ENCODE data around the gene GRPEL1. TPM values are rescaled to one million over a fixed set of nuclear protein-coding genes. Genes with fewer than 3 reads are reported as not detected.

Gene GRPEL1
- total and polyA plus RNA-seq, 2 of the 8 experiments (the other 6 are each of a cell fraction or from before 2014, with no cell fraction given), result 13.5 to 39.9 TPM

GRCh38 chr4:7014815-7015214 lies 53.0 kb downstream of the GRPEL1 start:
- no peak for FAIRE-seq
- Histone ChIP-seq H3K4me2 (ENCODE audit: insufficient read depth in 1 of 2, low read depth in 2 of 2, low read length in 2 of 2) (no peak overlapping the region), H3K79me1 (ENCODE audit: low read depth, low read length) (peaks cover 7% of the 10 kb centered on the region; the same call in 1 of the 2 replicates), H3K4ac (replicated peaks; ENCODE audit: insufficient read length, low read depth, low read length) (no peak overlapping the region), H2BK20ac (ENCODE audit: low read length) (no peak overlapping the region), H4K5ac (ENCODE audit: insufficient read length, low read depth, low read length) (no peak overlapping the region), H2BK5ac (ENCODE audit: low read depth, low read length) (no peak overlapping the region), H3K79me2 (ENCODE audit: control insufficient read depth in 1 of 2, insufficient read depth in 2 of 2, low read length in 2 of 2) (no peaks in the 10 kb centered on the region; a peak in 1 of 4 replicates), H2BK120ac (replicated peaks; ENCODE audit: low read depth, low read length) (no peak overlapping the region), H4K8ac (ENCODE audit: extremely low read depth, insufficient read depth, low read length) (no peak overlapping the region), H3K27ac (ENCODE audit: low read depth, low read length) (no peak overlapping the region), H3K56ac (replicated peaks; ENCODE audit: insufficient read length, low read depth, low read length) (no peak overlapping the region), H2AFZ (ENCODE audit: low read length) (no peak overlapping the region), H2BK12ac (ENCODE audit: low read depth, low read length) (no peak overlapping the region), H3K14ac (ENCODE audit: insufficient read length) (no peak overlapping the region), H3K18ac (ENCODE audit: extremely low read depth, low read length) (no peak overlapping the region), H4K91ac (replicated peaks; ENCODE audit: insufficient read length, low read length) (no peak overlapping the region), H2AK5ac (ENCODE audit: low read depth, low read length) (no peak overlapping the region), H3K4me3 (ENCODE audit: extremely low read depth in 1 of 4, insufficient read depth in 2 of 4, low read depth in 3 of 4, low read length in 4 of 4) (no peak overlapping the region), H3K4me1 (replicated peaks in 1 of 4; ENCODE audit: control insufficient read depth in 3 of 4, insufficient read depth in 4 of 4, low read length in 3 of 4) (no peaks in the 10 kb centered on the region; a peak in 1 of 7 replicates), H4K20me1 (replicated peaks in 1 of 2; ENCODE audit: control insufficient read depth in 1 of 2, insufficient read depth in 2 of 2, low read length in 2 of 2) (peaks cover 8 to 21% of the 10 kb centered on the region in 2 experiments), H3K23me2 (ENCODE audit: low read depth, low read length) (no peaks in the 10 kb centered on the region), H3K23ac (ENCODE audit: insufficient read length) (no peak overlapping the region), H3K9ac (replicated peaks in 1 of 4; ENCODE audit: extremely low read depth in 1 of 4, low read depth in 3 of 4, low read length in 3 of 4) (no peak overlapping the region), H3K36me3 (ENCODE audit: control insufficient read depth in 2 of 4, insufficient read depth in 4 of 4, low read length in 3 of 4) (peaks cover 5 to 45% (median 38%) of the 10 kb centered on the region in 4 experiments), H3K9me3 (ENCODE audit: insufficient read depth in 2 of 2, low read depth in 1 of 2, low read length in 1 of 2) (no peaks in the 10 kb centered on the region), H2BK15ac (ENCODE audit: low read length) (no peak overlapping the region), H3K27me3 (replicated peaks in 1 of 4; ENCODE audit: control insufficient read depth in 3 of 4, extremely low read depth in 1 of 4, insufficient read depth in 3 of 4, low read length in 3 of 4) (no peaks in the 10 kb centered on the region)
- DNase-seq (ENCODE audit: low read depth in 1 of 2, low spot score in 2 of 2), result no peak
- 90% methylated on average over 11 of the region's 12 CpGs; no CpG with 5 or more reads in 1 of the 2 experiments for WGBS, 2 experiments (ENCODE audit: extremely low coverage in 1 of 2, insufficient coverage in 1 of 2, insufficient read length in 1 of 2, insufficient replicate concordance in 2 of 2, low coverage in 1 of 2, low lambda C conversion rate in 2 of 2, missing lambda C conversion rate in 1 of 2)
- ChIA-PET CTCF (ENCODE audit: partially characterized antibody) (interaction anchor here (1.1 kb wide), 1 partner anchor 27 kb away, joined by 3 read pairs; no protein-coding TSS in a partner anchor), POLR2A (ENCODE audit: partially characterized antibody) (interaction anchor here (0.8 to 1.3 kb wide), 3 partner anchors 20 to 40 kb away, joined by 3 read pairs; no protein-coding TSS in a partner anchor)
- TF ChIP-seq POU5F1 (IDR thresholded peaks at IDR 0.05; ENCODE audit: low read depth, low read length) (no peak), SP2 (IDR thresholded peaks at IDR 0.05; ENCODE audit: low read length) (no peak), TEAD4 (IDR thresholded peaks at IDR 0.05; ENCODE audit: low read depth, low read length) (no peak), E2F6 (IDR thresholded peaks at IDR 0.05) (no peak), MAX (IDR thresholded peaks at IDR 0.05) (no peak), SRF (IDR thresholded peaks at IDR 0.05; ENCODE audit: low read depth, low read length) (no peak), RAD21 (IDR thresholded peaks at IDR 0.05 in 1 of 2, conservative IDR thresholded peaks at IDR 0.05 in 1 of 2; ENCODE audit: low read depth in 2 of 2, low read length in 2 of 2) (no peak), CEBPB (IDR thresholded peaks at IDR 0.05; ENCODE audit: low read depth, low read length) (no peak), TBP (IDR thresholded peaks at IDR 0.05; ENCODE audit: low read depth, low read length) (no peak), HDAC6 (IDR thresholded peaks at IDR 0.05; ENCODE audit: low read depth, low read length) (no peak), CHD2 (IDR thresholded peaks at IDR 0.05; ENCODE audit: low read length) (no peak)
